K562 (cell line): ENCODE measurements around the gene HOXA1. TPM values are rescaled to one million over a fixed set of nuclear protein-coding genes. Genes with fewer than 3 reads are reported as not detected.

Source experiments
- ATAC-seq: fragments of 200-7000 bp; cut with Tn5 transposase; 3 replicates; pipeline ENCODE4 v1.9.1; 2020; ENCODE audit warnings: moderate library complexity
- BruUV-seq: library from RNA; stranded (reverse); fragments of 400-500 nt; replicated peaks from 2 replicates; lab custom pipeline; 2021; lab: Mats Ljungman, UMichigan
- CTCF ChIA-PET: fragments of 300-600 bp; formaldehyde crosslinking; extraction: SDS; loops from one replicate; lab custom pipeline; 2021; ENCODE audit warnings: low intra/inter-chr PET ratio; lab: Yijun Ruan, JAX
- POLR2A ChIA-PET: fragments of 300-600, 350-650 bp; sonication (Branson Sonifier 250); formaldehyde crosslinking; extraction: SDS; loops from one replicate; lab custom pipeline; 2021; ENCODE audit warnings: antibody characterized with exemption, inconsistent platforms; lab: Yijun Ruan, JAX
- DNase-seq, 4 experiments: peaks; one replicate each; pipeline versions ENCODE4 v3.0.0 to v3.0.0-alpha.2; 2011 to 2018; ENCODE audit warnings: low spot score in 3 of 4, mixed read lengths in 3 of 4; ENCODE audit errors: extremely low read depth in 1 of 4
- FAIRE-seq: peaks from 2 replicates; lab custom pipeline; 2011; peaks lifted over from hg19 to GRCh38; lab: Jason Lieb, UNC
- H2AFZ ChIP-seq: 2 replicates; pipeline ENCODE4 v1.6.0; 2011; ENCODE audit warnings: low read depth, low read length, control low read depth, inconsistent platforms
- H3K27ac ChIP-seq: fragments of 200-600 bp; 3 replicates; pipeline ENCODE4 v1.8.0; 2011; ENCODE audit warnings: low read depth, mild to moderate bottlenecking, control low read depth, inconsistent platforms, low read length, moderate library complexity, mixed read lengths; ENCODE audit errors: extremely low read depth
- H3K27me3 ChIP-seq, 2 experiments: fragments of 300-600 bp in 1 of 2; 2 replicates in 1 of 2; 3 replicates in 1 of 2; pipeline versions ENCODE4 v1.6.0 to v1.8.0; 2011; ENCODE audit warnings: inconsistent platforms in 2 of 2, low read length in 2 of 2, mild to moderate bottlenecking in 1 of 2, mixed read lengths in 1 of 2, moderate library complexity in 1 of 2; ENCODE audit not compliant: control insufficient read depth in 2 of 2, insufficient read depth in 2 of 2
- H3K36me3 ChIP-seq: fragments of 300-600 bp; 3 replicates; pipeline ENCODE4 v1.8.0; 2011; ENCODE audit warnings: mild to moderate bottlenecking, low read length, inconsistent platforms; ENCODE audit not compliant: control insufficient read depth, insufficient read depth
- H3K4me1 ChIP-seq, 2 experiments: fragments of 200-600 bp in 1 of 2; replicated peaks in 1 of 2; 2 replicates in 1 of 2; 3 replicates in 1 of 2; pipeline versions ENCODE4 v1.5.1 to v1.8.0; 2011; ENCODE audit warnings: inconsistent platforms in 2 of 2, low read length in 2 of 2, mild to moderate bottlenecking in 1 of 2, mixed read lengths in 1 of 2, moderate library complexity in 1 of 2; ENCODE audit not compliant: control insufficient read depth in 2 of 2, insufficient read depth in 2 of 2
- H3K4me2 ChIP-seq: 2 replicates; pipeline ENCODE4 v1.6.1; 2011; ENCODE audit warnings: low read length, control low read depth, inconsistent platforms, mixed read lengths; ENCODE audit not compliant: insufficient read depth
- H3K4me3 ChIP-seq: fragments of 200-600 bp; sonication (generic), shearing (Covaris generic); 2 replicates; pipeline ENCODE4 v1.5.1; 2016; ENCODE audit warnings: control low read depth, inconsistent platforms
- H3K79me2 ChIP-seq: fragments of 200-600 bp; 3 replicates; pipeline ENCODE4 v1.8.0; 2011; ENCODE audit warnings: low read length, inconsistent platforms; ENCODE audit not compliant: control insufficient read depth, insufficient read depth
- H3K9ac ChIP-seq, 2 experiments: 2 replicates each; pipeline versions ENCODE4 v1.6.0 to v1.6.1; 2011; ENCODE audit warnings: low read depth in 2 of 2, low read length in 2 of 2, control low read depth in 1 of 2, inconsistent platforms in 1 of 2, mild to moderate bottlenecking in 1 of 2, mixed read lengths in 1 of 2; ENCODE audit not compliant: insufficient read depth in 1 of 2
- H3K9me1 ChIP-seq: one replicate; pipeline ENCODE4 v1.6.0; 2011; ENCODE audit warnings: inconsistent platforms, mild to moderate bottlenecking, low read length, moderate library complexity; ENCODE audit not compliant: control insufficient read depth, insufficient read depth
- H3K9me3 ChIP-seq: replicated peaks from 2 replicates; pipeline ENCODE4 v1.5.1; 2011; ENCODE audit warnings: low read depth, low read length, inconsistent platforms; ENCODE audit not compliant: control insufficient read depth, insufficient read depth
- H4K20me1 ChIP-seq: replicated peaks from 2 replicates; pipeline ENCODE4 v1.6.1; 2011; ENCODE audit warnings: low read length, inconsistent platforms, mixed read lengths; ENCODE audit not compliant: control insufficient read depth, insufficient read depth
- BDP1 ChIP-seq: IDR thresholded peaks from 3 replicates; pipeline ENCODE4 v1.6.1; 2011; ENCODE audit not compliant: insufficient read length, insufficient read depth
- E2F6 ChIP-seq, 2 experiments: IDR thresholded peaks; 2 replicates each; pipeline ENCODE4 v1.6.1; 2011; ENCODE audit warnings: borderline replicate concordance in 1 of 2, control low read depth in 1 of 2, low read depth in 1 of 2, low read length in 1 of 2, mild to moderate bottlenecking in 1 of 2, mixed read lengths in 1 of 2, moderate library complexity in 1 of 2; ENCODE audit not compliant: insufficient read depth in 1 of 2, insufficient read length in 1 of 2, poor library complexity in 1 of 2, severe bottlenecking in 1 of 2; ENCODE audit errors: extremely low read depth in 1 of 2
- KLF6 ChIP-seq: fragments of 250-450 bp; sonication (Bioruptor Pico); IDR thresholded peaks from 2 replicates; pipeline ENCODE4 v1.4.0; 2020; ENCODE audit warnings: mild to moderate bottlenecking, moderate library complexity, borderline replicate concordance
- RFX1 ChIP-seq: fragments of 450-650 bp; IDR thresholded peaks from 2 replicates; pipeline ENCODE4 v1.6.1; 2016; ENCODE audit warnings: mild to moderate bottlenecking, moderate library complexity
- SMAD4 ChIP-seq: fragments of 250-450 bp; sonication (Bioruptor Pico); conservative IDR thresholded peaks from 2 replicates; pipeline ENCODE4 v1.8.0; 2021; ENCODE audit warnings: inconsistent platforms, mild to moderate bottlenecking, moderate library complexity
- SREBF1 ChIP-seq: fragments of 150-350 bp; IDR thresholded peaks from 2 replicates; pipeline ENCODE4 v1.6.1; 2014; ENCODE audit warnings: antibody characterized with exemption, low read depth, low read length, borderline replicate concordance
- TAF9B ChIP-seq: fragments of 450-650 bp; IDR thresholded peaks from 2 replicates; pipeline ENCODE4 v1.6.1; 2018; ENCODE audit warnings: mild to moderate bottlenecking; ENCODE audit not compliant: partially characterized antibody
- ZNF217 ChIP-seq: sonication (generic); formaldehyde crosslinking; IDR thresholded peaks from 2 replicates; pipeline ENCODE4 v1.8.0; 2022; ENCODE audit warnings: mild to moderate bottlenecking, missing genetic modification reagents
- WGBS: fragments of 100-300 bp; shearing (Covaris generic); methylation state at CpG from one replicate; pipeline ENCODE4 v1.1.6; 2016; ENCODE audit warnings: low coverage, mixed read lengths; ENCODE audit not compliant: insufficient coverage; ENCODE audit errors: missing lambda C conversion rate; 5-methylcytosine and 5-hydroxymethylcytosine counted together
- in situ Hi-C: fragments of 300-500 bp; cut with MboI; formaldehyde crosslinking; loops from 4 replicates; pipeline ENCODE4 v1.15.0; 2018; ENCODE audit warnings: inconsistent platforms, mixed read lengths
- intact Hi-C: fragments of 100-400 bp; cut with micrococcal nuclease; formaldehyde crosslinking; loops from 2 replicates; pipeline ENCODE4 v1.14.2; 2022
- polyA plus RNA-seq, 8 experiments: library from polyadenylated mRNA; depleted of rRNA in 4 of 8; stranded (reverse) in 5 of 8; unstranded in 3 of 8; fragments of >200 nt; fragmentation: Nextera tagmentation in 2 of 8; fragmentation: Illumina TruSeq in 1 of 8; extraction: Ambion mirVana in 2 of 8; extraction: Trizol in 1 of 8; gene quantifications; 2 replicates each; pipeline versions ENCODE4 v1.2.1 to v1.2.3, GENCODE V29; 2011 to 2014; ENCODE audit warnings: inconsistent platforms in 1 of 8, missing spikeins in 1 of 8
- total RNA-seq, 7 experiments: library from RNA; depleted of rRNA in 6 of 7; stranded (reverse); fragments of >200 nt in 6 of 7; fragmentation: Illumina TruSeq in 2 of 7; extraction: Trizol in 2 of 7; gene quantifications; 2 replicates each; pipeline versions ENCODE4 v1.2.1 to v1.2.3, GENCODE V29; 2011 to 2021; ENCODE audit warnings: low replicate concordance in 1 of 7
- TF ChIP-seq, protein P1 (sequence below): sonication (generic); formaldehyde crosslinking; IDR thresholded peaks from 2 replicates; pipeline ENCODE4 v1.8.0; 2022; ENCODE audit warnings: mild to moderate bottlenecking, missing genetic modification reagents, borderline replicate concordance

Gene HOXA1
- total and polyA plus RNA-seq, 9 of the 15 experiments (the other 6 are each of a cell fraction or from before 2014, with no cell fraction given): 0.03 to 0.63 (median 0.09) TPM; not detected in 4

DNA sequence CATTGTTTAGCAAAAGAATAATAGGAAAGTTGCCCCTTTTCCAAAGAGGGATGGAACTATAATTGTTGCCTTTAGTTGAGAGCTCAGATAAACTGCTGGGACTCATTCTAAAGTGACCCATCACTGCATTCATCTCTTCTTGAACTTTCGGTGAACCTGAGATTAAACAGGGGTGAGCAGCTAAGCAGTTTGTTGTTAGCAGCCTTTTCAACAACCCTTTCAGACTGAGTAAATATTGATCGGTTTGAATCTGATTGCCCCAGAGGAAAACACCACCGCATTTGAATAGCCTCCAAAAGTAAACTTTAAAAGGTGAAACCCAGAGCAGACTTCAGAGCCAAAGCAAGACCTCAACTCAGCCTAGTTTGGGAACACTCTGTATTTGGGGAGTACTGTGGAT is 4.7 kb downstream of the HOXA1 start (continued):
- no peak for TF ChIP-seq KLF6 (CRISPR knock-in tag)
- TF ChIP-seq TAF9B: no peak
- TF ChIP-seq SREBF1: no peak
- TF ChIP-seq BDP1: no peak
- no peak for TF ChIP-seq RFX1
- TF ChIP-seq SMAD4 (CRISPR knock-in tag): no peak
- no peak for TF ChIP-seq ZNF217 (CRISPR knock-in tag)
- TF ChIP-seq, all 486 proteins: peak for 0

DNA sequence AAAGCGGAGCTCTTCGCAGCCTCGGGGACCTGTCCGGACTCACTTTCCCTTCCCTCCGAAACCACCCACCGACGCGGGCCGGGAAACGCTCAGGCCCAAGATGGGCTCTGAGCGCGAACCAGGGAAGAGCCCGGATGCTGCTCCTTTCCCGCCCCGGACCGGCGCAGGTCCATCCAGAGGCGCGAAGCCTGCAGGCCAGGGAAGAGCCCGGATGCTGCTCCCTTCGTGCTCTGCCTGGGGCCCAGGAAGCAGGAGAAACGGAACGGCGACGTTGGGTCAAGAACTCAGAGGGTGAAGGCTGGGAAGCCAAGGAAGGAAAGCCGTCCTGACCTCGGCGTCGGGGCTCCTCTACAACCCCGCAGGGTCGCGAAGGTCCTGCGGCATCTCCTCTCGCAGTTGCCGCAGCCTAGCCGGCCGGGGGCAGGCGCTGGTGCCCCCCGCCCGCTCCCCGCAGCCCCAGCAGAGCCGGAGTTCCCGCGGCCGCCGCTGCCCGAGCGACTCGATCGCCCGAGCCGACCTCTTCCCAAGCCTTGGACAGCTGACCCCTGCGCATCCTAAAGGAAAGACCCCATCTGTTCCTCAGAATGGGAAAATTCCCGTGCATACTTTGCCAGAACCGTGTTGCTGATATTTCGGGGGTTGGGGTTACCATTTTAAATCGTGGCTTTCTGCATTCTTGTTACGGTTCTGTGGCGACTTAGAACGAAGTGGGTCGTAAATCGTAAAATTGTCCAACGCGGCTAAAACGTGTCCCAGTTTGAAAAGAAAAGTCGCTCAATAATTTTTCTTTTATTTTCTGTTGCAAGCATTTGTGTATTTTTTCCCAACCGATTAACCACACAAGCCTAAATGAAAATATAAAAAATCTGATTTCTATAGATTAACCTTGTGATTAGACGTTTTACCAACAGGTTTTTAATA is 7.5 kb downstream of the HOXA1 start:
- no peak overlapping the region for H2AFZ ChIP-seq
- CTCF ChIA-PET: no interaction called here
- no peak for DNase-seq
- no peak for FAIRE-seq
- POLR2A ChIA-PET: no interaction called here
- H3K9ac ChIP-seq: no peak overlapping the region
- H3K79me2 ChIP-seq: no peaks in the 10 kb centered on the region
- no peaks in the 10 kb centered on the region for H3K36me3 ChIP-seq
- intact Hi-C loops: no loop called here
- no peaks in the 10 kb centered on the region for H3K9me3 ChIP-seq
- H4K20me1 ChIP-seq: no peaks in the 10 kb centered on the region
- H3K4me2 ChIP-seq: no peak overlapping the region
- WGBS: 14% methylated on average over 35 of the region's 68 CpGs
- in situ Hi-C loops: no loop called here
- H3K4me3 ChIP-seq: no peak overlapping the region
- no peak for ATAC-seq
- no peaks in the 10 kb centered on the region for H3K9me1 ChIP-seq
- H3K27ac ChIP-seq: no peak overlapping the region
- TF ChIP-seq, protein P1, sequence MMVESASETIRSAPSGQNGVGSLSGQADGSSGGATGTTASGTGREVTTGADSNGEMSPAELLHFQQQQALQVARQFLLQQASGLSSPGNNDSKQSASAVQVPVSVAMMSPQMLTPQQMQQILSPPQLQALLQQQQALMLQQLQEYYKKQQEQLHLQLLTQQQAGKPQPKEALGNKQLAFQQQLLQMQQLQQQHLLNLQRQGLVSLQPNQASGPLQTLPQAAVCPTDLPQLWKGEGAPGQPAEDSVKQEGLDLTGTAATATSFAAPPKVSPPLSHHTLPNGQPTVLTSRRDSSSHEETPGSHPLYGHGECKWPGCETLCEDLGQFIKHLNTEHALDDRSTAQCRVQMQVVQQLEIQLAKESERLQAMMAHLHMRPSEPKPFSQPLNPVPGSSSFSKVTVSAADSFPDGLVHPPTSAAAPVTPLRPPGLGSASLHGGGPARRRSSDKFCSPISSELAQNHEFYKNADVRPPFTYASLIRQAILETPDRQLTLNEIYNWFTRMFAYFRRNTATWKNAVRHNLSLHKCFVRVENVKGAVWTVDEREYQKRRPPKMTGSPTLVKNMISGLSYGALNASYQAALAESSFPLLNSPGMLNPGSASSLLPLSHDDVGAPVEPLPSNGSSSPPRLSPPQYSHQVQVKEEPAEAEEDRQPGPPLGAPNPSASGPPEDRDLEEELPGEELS (CRISPR knock-in tag): no peak
- TF ChIP-seq E2F6 (IDR thresholded peaks at IDR 0.05; ENCODE audit: borderline replicate concordance in 1 of 2, extremely low read depth in 1 of 2, insufficient read depth in 1 of 2, insufficient read length in 1 of 2, low read depth in 1 of 2, low read length in 1 of 2, poor library complexity in 1 of 2, severe bottlenecking in 1 of 2): peak in 1 of 2 experiments; percentile 52
- no TSS peak for BruUV-seq
- H3K27me3 ChIP-seq: peaks cover 20 to 21% of the 10 kb centered on the region in 2 experiments; a peak in 4 of 5 replicates
- peaks cover 0 to 6% of the 10 kb centered on the region in 2 experiments; a peak in 2 of 5 replicates for H3K4me1 ChIP-seq
